ENCODE results near the gene WNT5A.

- TF ChIP-seq CTCF (IDR thresholded peaks at IDR 0.05) (no peak), POLR2A (IDR thresholded peaks at IDR 0.05) (no peak)
These were observed 59.4 kb downstream of the WNT5A start for GRCh38 chr3:55427739-55428138.

All from right lobe of liver (tissue), 4 donors.